HEK293 (cell line): ENCODE measurements around the gene NUDT4.
"Not testable (repeated sequence)": the region's sequence is repeated elsewhere in the genome, so short reads cannot be mapped to it uniquely, and the experiment has no call there.

Source experiments
- TF ChIP-seq, protein P1 (sequence below): fragments of 450-650 bp; formaldehyde crosslinking; IDR thresholded peaks from 2 replicates; pipeline ENCODE4 v1.5.1; 2017; ENCODE audit warnings: missing biosample characterization, missing genetic modification characterization
- TF ChIP-seq, protein P2 (sequence below): sonication (generic); formaldehyde crosslinking; IDR thresholded peaks from 2 replicates; pipeline ENCODE4 v1.8.1; 2022; ENCODE audit warnings: mild to moderate bottlenecking, moderate library complexity, missing genetic modification reagents
- TF ChIP-seq, protein P3 (sequence below): fragments of 450-650 bp; IDR thresholded peaks from 2 replicates; pipeline ENCODE4 v1.5.1; 2018; ENCODE audit warnings: missing biosample characterization, missing genetic modification characterization

DNA sequence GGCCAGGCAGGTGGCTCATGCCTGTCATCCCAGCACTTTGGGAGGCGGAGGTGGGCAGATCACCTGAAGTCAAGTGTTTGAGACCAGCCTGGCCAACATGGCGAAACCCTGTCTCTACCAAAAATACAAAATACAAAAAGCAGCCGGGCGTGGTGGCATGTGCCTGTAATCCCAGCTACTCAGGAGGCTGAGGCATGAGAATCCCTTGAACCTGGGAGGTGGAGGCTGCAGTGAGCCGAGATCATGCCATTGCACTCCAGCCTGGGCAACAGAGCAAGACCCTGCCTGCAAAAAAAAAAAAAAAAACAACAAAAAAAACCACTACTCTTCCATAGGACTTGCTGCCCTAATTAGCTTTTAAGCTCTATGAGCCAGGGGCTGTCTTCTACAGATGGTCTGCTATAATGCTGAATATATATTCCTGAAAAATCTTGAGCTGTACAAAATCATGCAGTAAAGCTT lies 4.3 kb downstream of the NUDT4 start:
- TF ChIP-seq, protein P1, sequence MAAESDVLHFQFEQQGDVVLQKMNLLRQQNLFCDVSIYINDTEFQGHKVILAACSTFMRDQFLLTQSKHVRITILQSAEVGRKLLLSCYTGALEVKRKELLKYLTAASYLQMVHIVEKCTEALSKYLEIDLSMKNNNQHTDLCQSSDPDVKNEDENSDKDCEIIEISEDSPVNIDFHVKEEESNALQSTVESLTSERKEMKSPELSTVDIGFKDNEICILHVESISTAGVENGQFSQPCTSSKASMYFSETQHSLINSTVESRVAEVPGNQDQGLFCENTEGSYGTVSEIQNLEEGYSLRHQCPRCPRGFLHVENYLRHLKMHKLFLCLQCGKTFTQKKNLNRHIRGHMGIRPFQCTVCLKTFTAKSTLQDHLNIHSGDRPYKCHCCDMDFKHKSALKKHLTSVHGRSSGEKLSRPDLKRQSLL (tag by site-specific recombination) = not testable (repeated sequence)
- TF ChIP-seq, protein P2, sequence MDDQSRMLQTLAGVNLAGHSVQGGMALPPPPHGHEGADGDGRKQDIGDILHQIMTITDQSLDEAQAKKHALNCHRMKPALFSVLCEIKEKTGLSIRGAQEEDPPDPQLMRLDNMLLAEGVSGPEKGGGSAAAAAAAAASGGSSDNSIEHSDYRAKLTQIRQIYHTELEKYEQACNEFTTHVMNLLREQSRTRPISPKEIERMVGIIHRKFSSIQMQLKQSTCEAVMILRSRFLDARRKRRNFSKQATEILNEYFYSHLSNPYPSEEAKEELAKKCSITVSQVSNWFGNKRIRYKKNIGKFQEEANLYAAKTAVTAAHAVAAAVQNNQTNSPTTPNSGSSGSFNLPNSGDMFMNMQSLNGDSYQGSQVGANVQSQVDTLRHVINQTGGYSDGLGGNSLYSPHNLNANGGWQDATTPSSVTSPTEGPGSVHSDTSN = not testable (repeated sequence)
- TF ChIP-seq, protein P3, sequence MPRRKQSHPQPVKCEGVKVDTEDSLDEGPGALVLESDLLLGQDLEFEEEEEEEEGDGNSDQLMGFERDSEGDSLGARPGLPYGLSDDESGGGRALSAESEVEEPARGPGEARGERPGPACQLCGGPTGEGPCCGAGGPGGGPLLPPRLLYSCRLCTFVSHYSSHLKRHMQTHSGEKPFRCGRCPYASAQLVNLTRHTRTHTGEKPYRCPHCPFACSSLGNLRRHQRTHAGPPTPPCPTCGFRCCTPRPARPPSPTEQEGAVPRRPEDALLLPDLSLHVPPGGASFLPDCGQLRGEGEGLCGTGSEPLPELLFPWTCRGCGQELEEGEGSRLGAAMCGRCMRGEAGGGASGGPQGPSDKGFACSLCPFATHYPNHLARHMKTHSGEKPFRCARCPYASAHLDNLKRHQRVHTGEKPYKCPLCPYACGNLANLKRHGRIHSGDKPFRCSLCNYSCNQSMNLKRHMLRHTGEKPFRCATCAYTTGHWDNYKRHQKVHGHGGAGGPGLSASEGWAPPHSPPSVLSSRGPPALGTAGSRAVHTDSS (tag by site-specific recombination) = not testable (repeated sequence)
